Mucosa of gallbladder (tissue), 1 donor: ENCODE measurements around the gene RANBP3. TPM values are rescaled to one million over a fixed set of nuclear protein-coding genes. Genes with fewer than 3 reads are reported as not detected.
"Not testable (repeated sequence)": the region's sequence is repeated elsewhere in the genome, so short reads cannot be mapped to it uniquely, and the experiment has no call there.

ENCODE experiments used
- DNase-seq: peaks from one replicate; pipeline ENCODE4 v3.0.0-alpha.2; 2020; ENCODE audit warnings: low spot score
- total RNA-seq: library from RNA; stranded (reverse); gene quantifications from one replicate; pipeline ENCODE4 v1.2.1, GENCODE V29; 2021
- donor health status: DM: no; HTN: no; CAD: no.

The RANBP3 gene
- total RNA-seq, 1 donor from 2014 or later: 75.5 TPM

GRCh38 chr19:5987077-5987818 lies 9.3 kb upstream of the RANBP3 start:
- peak; percentile 74 for DNase-seq

- not testable (repeated sequence) for DNase-seq
These were observed 7.9 kb upstream of the RANBP3 start for GRCh38 chr19:5985837-5986236.

- no peak for DNase-seq
These were observed 7.3 kb upstream of the RANBP3 start for GRCh38 chr19:5985098-5985783.

GRCh38 chr19:5984600-5984999 lies 6.7 kb upstream of the RANBP3 start:
- no peak for DNase-seq

- DNase-seq: no peak
These were observed 5.5 kb upstream of the RANBP3 start for GRCh38 chr19:5983367-5983955.

GRCh38 chr19:5978606-5979552 lies 939 bp upstream of the RANBP3 start:
- no peak for DNase-seq

- no peak for DNase-seq
These were observed 637 bp downstream of the RANBP3 start for GRCh38 chr19:5977222-5977784.

- no peak for DNase-seq
These were observed 1.2 kb downstream of the RANBP3 start for GRCh38 chr19:5976768-5977167.

- DNase-seq: no peak
These were observed 2.6 kb downstream of the RANBP3 start for GRCh38 chr19:5975388-5975728.

GRCh38 chr19:5974721-5975387 lies 3.1 kb downstream of the RANBP3 start:
- DNase-seq: no peak

- DNase-seq: no peak
These were observed 3.9 kb downstream of the RANBP3 start for GRCh38 chr19:5973867-5974635.

GRCh38 chr19:5973376-5973775 lies 4.6 kb downstream of the RANBP3 start:
- DNase-seq: no peak

- DNase-seq: no peak
These were observed 5.6 kb downstream of the RANBP3 start for GRCh38 chr19:5972355-5972731.

- DNase-seq: no peak
These were observed 6.1 kb downstream of the RANBP3 start for GRCh38 chr19:5971714-5972354.

GRCh38 chr19:5969476-5969875 lies 8.5 kb downstream of the RANBP3 start:
- no peak for DNase-seq

GRCh38 chr19:5968431-5969373 lies 9.2 kb downstream of the RANBP3 start:
- no peak for DNase-seq

- DNase-seq: peak; percentile 83
These were observed 9.9 kb downstream of the RANBP3 start for GRCh38 chr19:5967994-5968430.

GRCh38 chr19:5967571-5967970 lies 10.4 kb downstream of the RANBP3 start:
- no peak for DNase-seq

GRCh38 chr19:5966941-5967340 lies 11.0 kb downstream of the RANBP3 start:
- no peak for DNase-seq
